Fibroblast of lung (primary cell): ENCODE data around the gene TMEM43.

ENCODE experiments used
- CTCF ChIP-seq, 2 donors: IDR thresholded peaks in 1 of 2; conservative IDR thresholded peaks in 1 of 2; 1 replicate in 1 of 2; 2 replicates in 1 of 2; pipeline ENCODE4 v1.5.1; 2011 to 2012; ENCODE audit warnings: low read length in 2 of 2, control low read depth in 1 of 2, inconsistent platforms in 1 of 2, low read depth in 1 of 2, mild to moderate bottlenecking in 1 of 2
- EZH2 ChIP-seq: IDR thresholded peaks from 2 replicates; pipeline ENCODE4 v1.5.1; 2012; ENCODE audit warnings: low read length, control low read depth, mild to moderate bottlenecking; ENCODE audit errors: missing control alignments

- TF ChIP-seq EZH2 (no peak), CTCF (conservative IDR thresholded peaks at IDR 0.05 in 1 of 2, IDR thresholded peaks at IDR 0.05 in 1 of 2; ENCODE audit: low read depth in 1 of 2, low read length in 2 of 2) (no peak)
Measured at GRCh38 chr3:14128724-14129123, 3.9 kb downstream of the TMEM43 start.
